Superior temporal gyrus (tissue), 1 donor: Measurements from ENCODE around the gene IL17B.
A peak's percentile ranks its signal among the peaks of the same experiment; 100 is the strongest.

Experiments
- DNase-seq: peaks from one replicate; pipeline ENCODE4 v3.0.0-alpha.2; 2016; ENCODE audit errors: extremely low spot score

The IL17B gene

GRCh38 chr5:149376711-149377447 is 2.2 kb downstream of the IL17B start:
- DNase-seq: no peak

GRCh38 chr5:149376104-149376503 is 3.0 kb downstream of the IL17B start:
- no peak for DNase-seq

GRCh38 chr5:149375434-149375833 is 3.7 kb downstream of the IL17B start:
- DNase-seq: no peak

DNA sequence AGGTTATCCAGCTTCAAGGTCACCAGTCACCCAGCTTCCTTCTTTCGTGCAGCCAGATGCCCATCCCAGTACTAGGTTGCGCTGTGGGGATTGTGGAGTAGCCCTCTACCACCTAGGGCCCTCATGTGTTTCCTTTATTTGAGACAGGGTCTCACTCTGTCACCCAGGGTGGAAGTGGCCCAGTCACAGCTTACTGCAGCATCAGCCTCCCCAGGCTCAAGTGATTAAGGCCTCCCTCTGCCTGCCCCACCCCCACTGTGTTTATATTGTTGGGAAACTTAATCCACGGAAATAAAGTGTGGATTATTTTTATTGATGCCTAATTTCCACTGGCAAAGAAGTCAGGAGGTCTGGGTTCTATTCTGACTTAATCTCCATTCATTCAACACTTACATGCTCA is 4.3 kb downstream of the IL17B start:
- no peak for DNase-seq

DNA sequence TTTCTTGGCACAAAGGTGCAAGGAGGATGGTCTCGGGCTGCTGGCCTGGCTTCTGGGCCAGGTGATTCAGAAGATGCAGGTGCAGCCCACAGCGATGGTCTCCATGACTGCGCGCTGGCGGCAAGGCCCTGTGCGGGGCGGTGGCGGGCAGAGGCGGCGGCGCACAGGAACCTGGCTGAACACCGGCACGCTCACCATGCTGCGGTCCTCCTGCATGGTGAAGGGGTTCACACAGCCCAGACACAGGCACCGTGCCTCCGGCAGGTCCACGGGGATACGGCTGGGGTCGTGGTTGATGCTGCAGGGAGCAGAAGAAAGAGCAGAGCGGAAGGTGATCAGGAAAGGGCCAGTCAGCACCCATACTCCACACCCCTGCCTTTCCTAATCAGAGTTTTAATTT is 4.8 kb downstream of the IL17B start:
- DNase-seq: no peak

- DNase-seq: no peak
Measured at GRCh38 chr5:149372932-149373331, 6.2 kb downstream of the IL17B start.

DNA sequence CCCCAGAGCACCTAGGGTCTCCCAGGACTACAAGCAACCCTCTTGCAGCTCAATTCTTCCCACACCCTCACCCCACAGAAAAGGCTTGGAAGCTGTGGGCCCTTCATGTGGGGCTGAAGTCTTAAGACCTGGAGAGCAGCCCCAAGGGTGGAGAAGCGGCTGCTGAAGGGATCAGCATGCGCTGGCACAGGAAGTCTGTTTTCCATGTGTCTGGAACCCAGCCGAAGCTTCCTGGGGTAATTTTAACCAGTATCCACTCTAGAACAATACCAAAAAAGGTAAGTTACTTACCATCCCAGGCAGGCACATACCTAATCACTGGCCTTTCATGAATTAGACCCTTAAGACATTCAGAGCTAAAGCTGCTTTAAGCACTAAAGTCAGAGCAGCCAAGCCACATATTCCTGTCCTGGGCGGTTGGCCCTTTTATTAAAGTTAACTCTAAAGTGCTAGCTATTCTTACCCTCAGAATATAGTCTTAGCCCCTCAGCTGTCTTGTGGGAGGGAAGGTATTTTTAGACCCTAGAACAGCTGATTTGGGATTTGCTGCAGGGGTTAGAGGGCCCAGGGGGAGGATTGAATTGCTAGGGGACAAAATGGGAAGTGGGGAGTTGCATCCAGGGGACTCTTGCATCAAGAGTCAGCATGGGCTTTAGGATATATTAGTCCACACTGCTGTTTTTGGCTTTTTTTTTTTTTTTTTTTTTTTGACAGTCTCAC is 6.9 kb downstream of the IL17B start:
- DNase-seq: no peak

- peak; percentile 66 for DNase-seq
Measured at GRCh38 chr5:149371296-149371962, 7.7 kb downstream of the IL17B start.

- no peak for DNase-seq
Measured at GRCh38 chr5:149370878-149371277, 8.2 kb downstream of the IL17B start.

DNA sequence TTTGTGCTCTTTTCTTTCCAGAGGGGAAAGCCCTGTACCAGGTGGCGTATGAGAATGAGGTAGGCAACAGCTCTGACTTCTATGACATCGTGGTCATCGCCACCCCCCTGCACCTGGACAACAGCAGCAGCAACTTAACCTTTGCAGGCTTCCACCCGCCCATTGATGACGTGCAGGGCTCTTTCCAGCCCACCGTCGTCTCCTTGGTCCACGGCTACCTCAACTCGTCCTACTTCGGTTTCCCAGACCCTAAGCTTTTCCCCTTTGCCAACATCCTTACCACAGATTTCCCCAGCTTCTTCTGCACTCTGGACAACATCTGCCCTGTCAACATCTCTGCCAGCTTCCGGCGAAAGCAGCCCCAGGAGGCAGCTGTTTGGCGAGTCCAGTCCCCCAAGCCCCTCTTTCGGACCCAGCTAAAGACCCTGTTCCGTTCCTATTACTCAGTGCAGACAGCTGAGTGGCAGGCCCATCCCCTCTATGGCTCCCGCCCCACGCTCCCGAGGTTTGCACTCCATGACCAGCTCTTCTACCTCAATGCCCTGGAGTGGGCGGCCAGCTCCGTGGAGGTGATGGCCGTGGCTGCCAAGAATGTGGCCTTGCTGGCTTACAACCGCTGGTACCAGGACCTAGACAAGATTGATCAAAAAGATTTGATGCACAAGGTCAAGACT is 11.0 kb downstream of the IL17B start:
- DNase-seq: no peak

DNA sequence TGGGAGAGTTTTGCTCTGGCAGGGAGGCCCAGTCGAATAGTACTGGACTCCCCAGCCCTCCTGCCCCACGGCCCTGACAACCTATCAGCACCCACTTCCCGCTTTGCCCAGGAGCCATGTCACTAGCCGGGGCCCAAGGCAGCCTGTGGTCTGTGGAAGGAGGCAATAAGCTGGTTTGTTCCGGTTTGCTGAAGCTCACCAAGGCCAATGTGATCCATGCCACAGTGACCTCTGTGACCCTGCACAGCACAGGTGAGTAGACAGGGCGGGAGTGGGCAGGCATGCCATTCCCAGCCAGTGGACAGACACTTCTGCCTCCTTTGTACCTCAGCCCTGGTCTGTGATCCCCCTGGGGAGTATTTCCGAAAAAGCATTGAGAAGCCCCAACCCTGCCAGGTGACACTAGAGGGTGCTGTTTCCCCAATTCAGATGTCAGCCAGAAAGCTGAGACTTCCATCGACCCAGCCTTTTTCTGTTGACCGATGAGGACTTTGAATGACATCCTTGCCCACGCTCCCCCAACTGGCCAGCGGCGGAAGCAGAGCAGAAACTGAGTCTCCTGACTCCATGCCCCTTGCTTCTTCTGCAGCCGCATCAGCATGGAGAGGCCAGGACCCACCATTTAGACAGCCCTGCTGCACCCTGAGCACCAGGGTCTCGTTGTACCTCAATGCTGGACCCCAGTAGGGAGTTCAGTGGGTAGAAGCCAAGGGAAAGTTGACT is 11.7 kb downstream of the IL17B start:
- peak; percentile 69 for DNase-seq

GRCh38 chr5:149366169-149366729 is 12.8 kb downstream of the IL17B start:
- no peak for DNase-seq

DNA sequence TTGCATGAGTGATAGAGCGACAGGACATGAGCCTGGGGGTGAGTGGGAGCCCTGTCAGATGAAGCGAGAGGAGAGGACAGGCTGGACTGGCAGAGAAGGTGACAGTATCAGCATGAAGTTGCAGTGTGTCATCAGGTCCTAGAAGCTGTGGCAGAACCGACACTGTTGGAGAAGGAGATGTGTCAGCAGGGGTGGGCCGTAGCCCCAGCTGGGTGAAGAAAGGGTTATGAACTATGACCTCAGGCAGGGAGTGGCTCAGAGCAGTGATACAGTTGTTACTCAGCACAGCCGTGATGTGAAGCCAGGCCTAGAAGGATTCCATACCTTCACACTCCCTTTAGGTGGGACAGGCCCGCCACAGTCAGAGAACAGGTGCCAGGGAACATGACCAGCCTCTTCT is 13.7 kb downstream of the IL17B start:
- DNase-seq: no peak

- no peak for DNase-seq
Measured at GRCh38 chr5:149364719-149365118, 14.4 kb downstream of the IL17B start.

GRCh38 chr5:149363936-149364335 is 15.2 kb downstream of the IL17B start:
- no peak for DNase-seq

DNA sequence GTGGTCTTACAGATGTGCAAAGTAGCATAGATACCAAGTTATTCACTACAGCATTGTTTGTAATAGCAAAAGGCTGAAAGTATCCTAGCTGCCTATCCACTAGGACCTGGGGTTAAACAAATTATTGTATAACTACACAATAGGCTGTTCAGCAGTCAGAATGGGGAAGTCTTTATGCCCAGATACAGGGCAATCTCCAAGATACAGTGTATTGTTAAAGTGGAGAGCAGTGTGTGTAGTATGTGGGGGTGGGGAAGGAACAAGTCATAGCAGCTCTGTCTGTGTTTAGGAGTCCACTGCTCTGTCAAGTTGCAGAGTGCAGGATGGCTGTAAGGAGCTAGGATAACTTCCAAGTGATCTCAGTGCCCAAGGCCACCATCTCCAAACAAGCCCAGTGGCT is 15.7 kb downstream of the IL17B start:
- DNase-seq: no peak

DNA sequence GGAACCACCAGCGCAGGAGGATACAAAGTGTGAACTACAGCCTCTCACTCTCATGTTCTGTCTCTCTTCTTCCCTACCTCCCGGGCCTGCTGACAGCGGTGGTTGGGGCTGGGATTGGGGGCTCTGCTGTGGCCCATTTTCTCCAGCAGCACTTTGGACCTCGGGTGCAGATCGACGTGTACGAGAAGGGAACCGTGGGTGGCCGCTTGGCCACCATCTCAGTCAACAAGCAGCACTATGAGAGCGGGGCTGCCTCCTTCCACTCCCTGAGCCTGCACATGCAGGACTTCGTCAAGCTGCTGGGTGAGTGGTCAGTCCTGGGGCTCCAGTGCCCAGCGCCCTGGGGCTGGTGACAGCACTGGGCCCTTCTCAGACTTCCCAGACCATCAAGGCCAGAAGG is 16.6 kb downstream of the IL17B start:
- no peak for DNase-seq

DNA sequence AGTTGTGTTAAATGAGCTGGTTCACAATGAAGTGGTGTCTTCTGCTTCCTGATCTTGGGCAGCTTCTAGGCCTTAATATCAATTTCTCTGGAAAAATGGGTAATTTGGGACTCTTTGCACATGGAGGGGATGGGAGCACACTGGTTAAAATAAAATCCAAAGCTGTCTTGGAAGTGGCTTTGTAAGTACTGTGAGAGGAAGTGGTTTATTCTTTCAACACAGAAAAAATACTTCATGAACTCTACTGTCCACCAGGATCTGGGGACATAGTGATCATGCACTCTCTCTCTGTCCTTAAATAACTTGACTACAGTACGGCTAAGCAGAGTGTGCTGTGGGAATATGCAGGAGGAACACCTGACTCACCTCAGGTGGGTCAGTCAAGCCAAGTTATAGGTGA is 18.8 kb downstream of the IL17B start:
- DNase-seq: no peak

GRCh38 chr5:149358868-149359495 is 20.1 kb downstream of the IL17B start:
- DNase-seq: peak; percentile 55

- DNase-seq: no peak
Measured at GRCh38 chr5:149358294-149358651, 20.8 kb downstream of the IL17B start.
